Measurements from ENCODE around the gene CAND2.
"Not testable (repeated sequence)": the region's sequence is repeated elsewhere in the genome, so short reads cannot be mapped to it uniquely, and the experiment has no call there.

CAND2 gene

DNA sequence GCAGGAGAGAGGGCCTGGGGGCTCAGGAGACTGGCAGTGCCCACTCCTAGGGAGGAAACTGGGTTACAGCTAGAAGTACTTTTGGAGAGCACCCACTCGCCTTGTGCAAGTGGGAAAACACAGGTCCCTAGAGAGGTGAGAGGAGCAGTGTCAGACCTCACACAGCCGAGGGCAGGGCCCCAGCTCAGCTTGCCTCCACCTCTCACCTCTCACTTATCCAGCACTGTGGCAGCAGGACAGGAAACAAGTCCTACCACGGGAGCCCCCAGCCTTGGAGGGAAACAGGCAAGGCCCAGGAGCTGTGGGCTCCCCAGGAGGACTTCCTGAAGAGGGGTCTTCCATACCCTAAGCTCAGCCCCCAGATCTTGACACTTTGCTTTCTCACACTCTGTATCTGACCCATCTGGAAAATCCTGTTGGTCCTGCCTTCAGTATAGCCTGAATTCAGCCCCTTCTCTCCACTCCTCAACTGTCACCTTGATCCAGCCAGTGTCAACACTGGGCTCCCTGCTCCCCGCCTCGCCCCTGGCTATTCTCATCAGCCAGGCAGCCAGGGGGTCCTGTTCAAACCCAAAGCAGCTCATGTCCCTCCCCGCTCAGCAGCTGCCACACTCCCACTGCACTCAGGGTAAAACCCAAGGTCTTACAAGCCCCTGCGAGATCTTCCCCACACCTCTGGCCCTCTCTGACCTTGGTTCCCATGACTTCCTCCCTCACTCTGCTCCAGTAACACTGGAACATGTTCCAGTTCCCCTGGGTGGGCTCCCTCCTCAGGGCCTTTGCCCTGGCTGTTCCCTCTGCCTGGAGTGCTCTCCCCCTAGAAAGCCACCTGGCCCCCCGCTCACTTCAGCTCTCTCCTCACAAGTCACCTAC, 36.6 kb upstream of the CAND2 start:
- H3K27me3 Mint-ChIP-seq: peaks cover 11% of the 10 kb centered on the region
- ATAC-seq (no peak), DNase-seq (no peak)
- no peak overlapping the region for H3K27ac Mint-ChIP-seq
- no peak overlapping the region for H3K4me3 Mint-ChIP-seq
- no peaks in the 10 kb centered on the region for H3K36me3 Mint-ChIP-seq (ENCODE audit: low read depth)
- H3K4me1 Mint-ChIP-seq: peaks cover 14% of the 10 kb centered on the region
- no peaks in the 10 kb centered on the region for H3K9me3 Mint-ChIP-seq

DNA sequence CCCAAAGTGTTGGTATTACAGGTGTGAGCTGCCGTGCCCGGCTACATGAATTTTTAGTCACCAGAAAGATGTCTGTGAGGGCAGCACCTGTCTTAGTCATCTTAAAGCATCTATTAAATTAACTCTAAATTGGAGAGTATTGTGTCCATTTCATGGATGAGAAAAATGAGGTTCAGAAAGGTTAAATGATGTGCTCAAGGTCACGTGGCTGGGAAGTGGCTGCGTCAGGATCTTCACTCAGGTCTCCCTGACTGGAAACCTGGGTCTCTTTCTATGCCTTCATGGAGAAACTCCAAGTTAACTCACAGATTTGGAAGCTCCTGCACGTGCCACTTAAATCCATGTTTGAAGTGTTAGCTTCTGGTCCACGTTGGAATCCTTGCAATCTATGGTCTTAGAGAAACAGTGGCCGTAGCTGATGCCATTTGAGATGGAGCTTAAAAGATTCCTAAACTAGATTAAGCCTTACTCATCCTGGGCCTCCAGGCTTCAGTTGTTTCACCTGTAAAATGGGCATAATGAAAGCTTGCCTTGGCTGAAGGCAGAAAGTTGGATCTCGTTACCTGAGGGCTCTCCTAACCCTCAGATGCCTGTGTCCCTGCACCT, 32.2 kb upstream of the CAND2 start:
- Mint-ChIP-seq H3K9me3 (no peaks in the 10 kb centered on the region), H3K4me1 (peaks cover 2% of the 10 kb centered on the region), H3K27ac (no peak overlapping the region), H3K27me3 (peaks cover 5% of the 10 kb centered on the region), H3K36me3 (ENCODE audit: low read depth) (no peaks in the 10 kb centered on the region), H3K4me3 (no peak overlapping the region)
- DNase-seq (no peak), ATAC-seq (no peak)

DNA sequence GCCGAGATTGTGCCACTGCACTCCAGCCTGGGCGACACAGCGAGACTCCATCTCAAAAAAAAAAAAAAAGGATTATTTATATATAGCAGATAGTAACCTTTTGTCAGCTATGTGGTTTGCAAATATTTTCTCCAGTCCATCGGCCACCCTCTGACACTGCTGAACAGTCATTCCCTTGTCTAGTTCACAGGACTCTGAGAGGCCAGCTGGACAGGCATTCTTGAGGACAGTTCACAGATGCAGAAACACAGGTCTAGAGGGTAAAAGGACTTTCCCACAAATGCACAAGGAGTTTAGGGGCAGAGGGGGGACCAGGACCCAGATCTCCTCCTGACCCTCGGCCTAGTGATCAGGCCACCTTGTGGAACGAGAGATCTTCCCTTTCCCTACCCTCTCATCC, 29.9 kb upstream of the CAND2 start:
- ATAC-seq (no peak), DNase-seq (no peak)
- Mint-ChIP-seq H3K36me3 (ENCODE audit: low read depth) (no peaks in the 10 kb centered on the region), H3K27me3 (no peaks in the 10 kb centered on the region), H3K27ac (no peak overlapping the region), H3K4me1 (peaks cover 2% of the 10 kb centered on the region), H3K4me3 (no peak overlapping the region), H3K9me3 (no peaks in the 10 kb centered on the region)

DNA sequence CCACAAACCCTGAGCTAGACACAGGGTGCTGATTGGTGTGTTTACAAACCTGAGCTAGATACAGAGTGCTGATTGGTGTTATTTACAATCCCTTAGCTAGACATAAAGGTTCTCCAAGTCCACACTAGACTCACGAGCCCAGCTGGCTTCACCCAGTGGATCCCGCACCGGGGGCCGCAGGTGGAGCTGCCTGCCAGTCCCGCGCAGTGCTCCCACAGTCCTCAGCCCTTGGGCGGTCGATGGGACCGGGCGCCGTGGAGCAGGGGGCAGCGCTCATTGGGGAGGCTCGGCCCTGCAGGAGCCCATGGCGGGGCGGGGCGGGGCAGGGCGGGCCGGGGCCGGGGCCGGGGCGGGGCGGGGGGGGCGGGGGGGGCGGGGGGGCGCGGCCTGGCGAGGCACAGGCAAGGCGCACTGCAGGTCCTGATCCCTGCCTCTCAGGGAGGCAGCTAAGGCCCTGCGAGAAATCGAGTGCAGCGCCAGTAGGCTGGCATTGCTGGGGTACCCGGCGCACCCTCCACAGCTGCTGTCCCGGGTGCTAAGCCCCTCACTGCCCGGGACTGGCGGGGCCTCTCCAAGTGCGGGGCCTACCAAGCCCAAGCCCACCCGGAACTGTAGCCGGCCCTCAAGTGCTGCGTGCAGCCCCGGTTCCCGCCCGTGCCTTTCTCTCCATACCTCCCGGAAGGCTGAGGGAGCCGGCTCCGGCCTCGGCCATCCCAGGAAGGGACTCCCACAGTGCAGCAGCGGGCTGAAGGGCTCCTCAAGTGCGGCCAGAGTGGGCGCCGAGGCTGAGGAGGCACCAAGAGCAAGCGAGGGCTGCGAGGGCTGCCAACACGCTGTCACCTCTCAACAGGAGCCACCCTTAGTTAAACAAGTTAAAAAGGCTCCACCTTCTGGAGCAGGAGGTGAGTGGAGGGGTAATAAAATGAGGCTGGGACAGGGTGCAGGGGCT, 27.6 kb upstream of the CAND2 start:
- Mint-ChIP-seq H3K9me3 (no peaks in the 10 kb centered on the region), H3K27ac (no peak overlapping the region), H3K4me1 (peaks cover 4% of the 10 kb centered on the region), H3K27me3 (peaks cover 3% of the 10 kb centered on the region), H3K4me3 (no peak overlapping the region), H3K36me3 (ENCODE audit: low read depth) (no peaks in the 10 kb centered on the region)
- no peak for DNase-seq
- no peak for ATAC-seq

DNA sequence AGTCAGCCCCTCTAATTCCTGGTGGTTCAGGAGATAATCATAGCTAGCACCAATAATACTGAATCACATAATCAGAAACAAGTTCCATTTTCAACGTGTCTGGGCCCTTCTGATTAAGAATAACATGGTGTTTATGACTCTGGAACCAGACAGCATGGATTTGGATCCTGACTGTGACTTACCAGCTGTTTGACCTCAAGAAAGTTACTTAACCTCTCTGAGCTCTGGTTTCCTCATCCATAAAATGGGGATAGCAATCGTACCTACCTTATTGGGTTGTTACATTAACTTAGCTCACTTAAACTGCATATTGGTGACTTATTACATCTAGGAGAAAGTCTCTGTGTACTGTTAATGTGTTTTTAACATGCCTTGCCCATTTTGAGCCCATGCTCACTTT, 26.7 kb upstream of the CAND2 start:
- no peak overlapping the region for H3K4me3 Mint-ChIP-seq
- H3K27me3 Mint-ChIP-seq: peaks cover 3% of the 10 kb centered on the region
- no peaks in the 10 kb centered on the region for H3K36me3 Mint-ChIP-seq (ENCODE audit: low read depth)
- no peaks in the 10 kb centered on the region for H3K9me3 Mint-ChIP-seq
- H3K4me1 Mint-ChIP-seq: peaks cover 4% of the 10 kb centered on the region
- H3K27ac Mint-ChIP-seq: no peak overlapping the region
- DNase-seq: no peak
- ATAC-seq: no peak

DNA sequence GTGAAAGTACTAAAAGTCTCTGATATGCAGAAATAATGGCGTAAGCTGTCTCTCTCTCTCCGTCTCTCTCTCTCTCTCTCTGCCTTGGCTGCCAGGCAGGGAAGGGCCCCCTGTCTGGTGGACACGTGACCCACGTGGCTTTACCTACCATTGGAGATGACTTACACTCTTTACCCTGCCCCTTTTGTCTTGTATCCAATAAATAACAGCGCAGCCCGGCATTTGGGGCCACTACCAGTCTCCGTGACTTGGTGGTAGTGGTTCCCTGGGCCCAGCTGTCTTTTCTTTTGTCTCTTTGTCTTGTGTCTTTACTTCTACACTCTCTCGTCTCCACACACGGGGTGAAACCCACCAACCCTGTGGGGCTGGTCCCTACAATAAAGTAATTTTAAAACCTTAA, 25.2 kb upstream of the CAND2 start:
- ATAC-seq (no peak), DNase-seq (no peak)
- Mint-ChIP-seq H3K27ac (no peak overlapping the region), H3K27me3 (peaks cover 3% of the 10 kb centered on the region), H3K9me3 (no peaks in the 10 kb centered on the region), H3K4me3 (no peak overlapping the region), H3K36me3 (ENCODE audit: low read depth) (no peaks in the 10 kb centered on the region), H3K4me1 (peaks cover 4% of the 10 kb centered on the region)

DNA sequence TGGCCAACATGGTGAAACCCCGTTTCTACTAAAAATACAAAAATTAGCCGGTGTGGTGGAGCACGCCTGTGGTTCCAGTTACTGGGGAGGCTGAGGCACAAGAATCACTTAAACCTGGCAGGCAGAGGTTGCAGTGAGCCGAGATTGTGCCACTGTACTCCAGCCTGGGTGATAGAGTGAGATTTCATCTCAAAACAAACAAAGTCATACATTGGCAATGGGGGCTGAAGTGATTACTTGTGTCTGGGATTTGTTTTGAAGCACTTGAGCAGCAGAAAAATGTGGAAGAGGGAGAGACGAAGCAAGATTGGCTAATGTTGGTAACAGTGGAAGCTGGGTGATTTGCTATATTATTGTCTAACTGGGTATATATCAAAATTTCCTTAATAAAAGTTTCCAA, 24.0 kb upstream of the CAND2 start:
- Mint-ChIP-seq H3K27ac (no peak overlapping the region), H3K27me3 (peaks cover 3% of the 10 kb centered on the region), H3K4me3 (no peak overlapping the region), H3K36me3 (ENCODE audit: low read depth) (no peaks in the 10 kb centered on the region), H3K4me1 (peaks cover 4% of the 10 kb centered on the region), H3K9me3 (no peaks in the 10 kb centered on the region)
- no peak for ATAC-seq
- no peak for DNase-seq

DNA sequence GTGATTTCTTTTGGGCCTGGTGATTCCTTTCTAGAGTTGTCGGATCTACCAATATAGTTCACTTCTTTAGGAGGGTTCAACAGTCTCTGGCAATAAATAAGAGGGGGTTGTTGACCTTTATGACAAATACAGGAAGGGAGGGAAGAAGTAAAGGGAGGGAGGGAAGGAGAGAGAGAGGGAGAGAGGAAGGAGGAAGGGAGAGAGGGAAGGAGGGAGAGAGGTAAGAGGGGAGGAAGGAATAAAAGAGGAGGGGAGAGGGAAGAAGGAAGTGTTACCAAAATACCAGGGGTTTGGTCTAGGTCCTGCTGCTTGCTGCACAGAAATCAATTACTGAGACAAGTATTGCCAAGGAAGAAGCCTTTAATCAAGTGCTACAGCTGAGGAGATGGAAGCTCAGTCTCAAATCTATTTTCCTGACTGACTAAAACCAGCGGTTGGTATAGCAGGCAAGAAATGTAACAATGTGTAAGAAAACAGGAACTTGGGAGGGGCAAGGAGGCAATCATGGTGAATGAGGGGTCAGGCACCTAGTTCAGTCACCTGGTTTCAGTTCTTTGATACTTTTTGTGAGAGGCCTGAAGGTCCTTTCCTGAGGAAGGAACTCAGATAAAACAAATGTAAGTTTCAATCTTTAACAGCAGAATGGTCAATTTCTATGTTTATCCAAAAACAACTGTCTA, 23.3 kb upstream of the CAND2 start:
- DNase-seq (no peak), ATAC-seq (no peak)
- H3K9me3 Mint-ChIP-seq: no peaks in the 10 kb centered on the region
- no peak overlapping the region for H3K4me3 Mint-ChIP-seq
- peaks cover 3% of the 10 kb centered on the region for H3K27me3 Mint-ChIP-seq
- no peak overlapping the region for H3K27ac Mint-ChIP-seq
- no peaks in the 10 kb centered on the region for H3K36me3 Mint-ChIP-seq (ENCODE audit: low read depth)
- peaks cover 4% of the 10 kb centered on the region for H3K4me1 Mint-ChIP-seq

DNA sequence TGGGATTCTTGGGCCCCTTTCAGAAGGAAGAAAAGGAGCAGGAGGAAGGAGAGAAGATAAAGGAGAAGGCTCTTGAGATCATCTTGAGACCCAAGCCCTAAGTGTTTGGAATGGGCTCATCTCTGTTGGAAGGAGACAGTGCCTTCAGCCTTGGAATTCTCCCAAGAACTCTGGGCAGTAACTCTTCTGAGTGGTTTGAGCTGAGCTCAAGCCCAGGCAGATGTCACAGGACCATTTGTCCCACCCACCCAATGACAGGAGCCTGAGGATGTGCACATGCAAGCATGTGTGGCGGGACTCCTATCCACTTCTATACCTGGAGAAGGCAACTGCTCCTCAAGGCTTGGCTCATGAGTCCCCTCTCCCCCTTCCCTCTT, 22.8 kb upstream of the CAND2 start:
- Mint-ChIP-seq H3K27me3 (peaks cover 3% of the 10 kb centered on the region), H3K9me3 (no peaks in the 10 kb centered on the region), H3K27ac (no peak overlapping the region), H3K4me3 (no peak overlapping the region), H3K4me1 (peaks cover 4% of the 10 kb centered on the region), H3K36me3 (ENCODE audit: low read depth) (no peaks in the 10 kb centered on the region)
- ATAC-seq (no peak), DNase-seq (no peak)

DNA sequence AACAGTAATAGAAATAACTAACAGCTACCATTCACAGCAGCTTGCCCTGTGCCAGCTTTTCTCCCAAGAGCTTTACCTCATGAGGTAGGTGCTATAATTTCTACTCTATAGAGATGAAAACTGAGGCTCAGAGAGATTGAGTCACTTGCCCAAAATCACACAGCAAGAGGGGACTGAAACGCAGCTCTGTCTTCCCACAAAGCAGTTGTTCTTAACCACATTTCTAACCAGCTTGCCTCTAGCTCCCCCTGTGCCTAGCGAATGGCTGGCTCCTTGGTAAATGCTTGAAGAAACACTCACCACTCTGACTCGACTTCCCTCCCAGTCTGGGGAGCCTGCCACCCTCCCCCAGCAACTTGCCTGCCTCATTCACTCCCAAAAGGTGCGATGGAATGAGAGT, 21.9 kb upstream of the CAND2 start:
- DNase-seq: no peak
- peaks cover 3% of the 10 kb centered on the region for H3K27me3 Mint-ChIP-seq
- peaks cover 4% of the 10 kb centered on the region for H3K4me1 Mint-ChIP-seq
- H3K4me3 Mint-ChIP-seq: no peak overlapping the region
- ATAC-seq: peak; percentile 46
- no peak overlapping the region for H3K27ac Mint-ChIP-seq
- no peaks in the 10 kb centered on the region for H3K36me3 Mint-ChIP-seq (ENCODE audit: low read depth)
- no peaks in the 10 kb centered on the region for H3K9me3 Mint-ChIP-seq

DNA sequence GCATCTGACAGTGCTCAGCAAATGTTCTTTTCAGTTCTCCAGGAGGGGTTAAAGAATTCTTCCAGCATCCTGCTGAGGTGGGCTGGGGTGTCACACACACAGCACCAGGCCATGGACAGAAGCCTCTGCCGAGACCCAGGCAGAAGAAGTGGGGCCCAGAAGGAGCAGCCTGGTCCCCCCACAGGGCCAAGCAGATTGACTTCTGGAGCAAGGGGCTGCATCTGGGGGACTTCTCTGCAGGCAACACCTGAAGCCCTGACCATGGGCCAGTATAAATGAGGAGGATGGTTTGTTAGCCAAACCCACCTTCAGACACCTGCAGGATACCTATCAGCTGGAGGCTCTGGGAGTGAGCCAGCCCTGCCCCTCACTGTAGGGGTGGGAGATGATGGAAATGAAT, 21.3 kb upstream of the CAND2 start:
- ATAC-seq (no peak), DNase-seq (no peak)
- Mint-ChIP-seq H3K4me1 (peaks cover 4% of the 10 kb centered on the region), H3K27me3 (peaks cover 3% of the 10 kb centered on the region), H3K27ac (no peak overlapping the region), H3K36me3 (ENCODE audit: low read depth) (no peaks in the 10 kb centered on the region), H3K4me3 (no peak overlapping the region), H3K9me3 (no peaks in the 10 kb centered on the region)

DNA sequence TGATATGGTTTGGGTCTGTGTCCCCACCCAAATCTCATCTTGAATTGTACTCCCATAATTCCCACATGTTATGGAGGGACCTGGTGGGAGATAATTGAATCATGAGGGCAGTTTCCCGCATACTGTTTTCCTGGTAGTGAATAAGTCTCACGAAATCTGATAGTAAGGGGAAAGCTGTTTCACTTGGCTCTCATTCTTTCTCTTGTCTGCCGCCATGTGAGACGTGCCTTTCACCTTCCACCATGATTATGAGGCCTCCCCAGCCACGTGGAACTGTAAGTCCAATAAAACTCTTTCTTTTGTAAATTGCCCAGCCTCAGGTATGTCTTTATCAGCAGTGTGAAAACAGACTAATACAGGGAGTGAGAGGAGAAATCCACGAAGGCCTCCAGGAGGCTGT, 20.5 kb upstream of the CAND2 start:
- H3K36me3 Mint-ChIP-seq (ENCODE audit: low read depth); H3K9me3 Mint-ChIP-seq; H3K27me3 Mint-ChIP-seq; H3K27ac Mint-ChIP-seq; H3K4me1 Mint-ChIP-seq; DNase-seq; ATAC-seq; H3K4me3 Mint-ChIP-seq: not testable (repeated sequence)

DNA sequence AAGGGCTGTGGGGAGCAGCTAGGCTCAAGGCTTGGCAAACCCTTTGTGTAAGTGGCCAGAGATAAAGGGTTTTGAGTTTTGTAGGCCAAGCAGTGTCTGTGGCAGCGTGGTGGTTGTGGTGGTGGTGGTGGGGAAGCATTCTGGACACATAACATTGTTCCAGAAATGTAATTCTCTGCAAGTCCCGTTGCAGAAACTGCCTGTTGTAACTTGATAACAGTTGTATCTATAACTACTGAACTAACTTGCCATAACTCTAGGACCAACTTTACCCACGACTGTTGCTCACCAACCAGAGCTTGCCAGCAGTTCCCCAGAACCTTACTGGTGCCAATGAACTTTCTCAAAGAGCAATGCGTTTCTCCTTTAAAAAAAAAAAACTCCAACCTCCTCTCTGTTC, 19.3 kb upstream of the CAND2 start:
- DNase-seq: no peak

DNA sequence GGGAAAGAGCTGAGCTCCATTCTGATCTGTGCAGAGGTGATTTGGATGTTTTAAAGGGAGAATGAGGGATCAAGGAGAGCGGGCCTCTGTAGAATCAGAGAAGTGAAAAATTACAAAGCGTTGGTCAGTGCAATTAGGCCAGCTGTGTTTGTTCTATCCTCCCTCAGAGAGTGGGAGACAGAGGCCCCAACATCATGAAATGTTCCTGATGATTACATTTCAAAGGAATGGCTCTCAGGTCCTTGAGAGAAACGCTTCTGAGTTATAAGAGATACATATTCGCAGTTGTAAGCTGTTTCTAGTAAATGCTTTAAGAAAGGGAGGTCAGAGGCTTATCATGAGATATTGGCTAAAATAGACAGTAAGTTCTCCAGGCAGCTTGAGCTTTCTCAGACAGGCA, 15.7 kb upstream of the CAND2 start:
- Mint-ChIP-seq H3K27me3 (peaks cover 17% of the 10 kb centered on the region), H3K4me1 (no peaks in the 10 kb centered on the region), H3K4me3 (no peak overlapping the region), H3K27ac (no peak overlapping the region), H3K9me3 (no peaks in the 10 kb centered on the region), H3K36me3 (ENCODE audit: low read depth) (no peaks in the 10 kb centered on the region)
- no peak for DNase-seq
- ATAC-seq: no peak

More for the DNA sequence above, 19.3 kb upstream of the CAND2 start:
- H3K9me3 Mint-ChIP-seq: no peaks in the 10 kb centered on the region
- ATAC-seq: no peak
- peaks cover 2% of the 10 kb centered on the region for H3K27me3 Mint-ChIP-seq
- peaks cover 4% of the 10 kb centered on the region for H3K4me1 Mint-ChIP-seq
- H3K27ac Mint-ChIP-seq: no peak overlapping the region
- no peak overlapping the region for H3K4me3 Mint-ChIP-seq
- H3K36me3 Mint-ChIP-seq (ENCODE audit: low read depth): no peaks in the 10 kb centered on the region

Data from activated naive CD8-positive, alpha-beta T cell treated with anti-CD3 and anti-CD28 coated beads, Interleukin-2, amount 50 U/mL, for 24 hours (primary cell).